Stimulated activated CD8-positive, alpha-beta memory T cell treated with anti-CD3 and anti-CD28 coated beads, Interleukin-2, amount 100 ng/mL, for 1 hour (primary cell): Measurements from ENCODE around the gene LRRC28.

Experiments used
- DNase-seq, 2 donors: peaks; one replicate each; pipeline ENCODE4 v3.0.0-alpha.2; 2020; ENCODE audit warnings: low read depth in 2 of 2

LRRC28 gene

GRCh38 chr15:99343208-99343607, 91.9 kb downstream of the LRRC28 start:
- DNase-seq = no peak

- DNase-seq = peak in 1 of 2 donors; percentile 19
These were observed 92.7 kb downstream of the LRRC28 start for GRCh38 chr15:99343881-99344551.

GRCh38 chr15:99344639-99345038, 93.4 kb downstream of the LRRC28 start:
- DNase-seq = no peak

GRCh38 chr15:99345242-99345641, 94.0 kb downstream of the LRRC28 start:
- no peak for DNase-seq

GRCh38 chr15:99345832-99346462, 94.7 kb downstream of the LRRC28 start:
- DNase-seq = no peak

GRCh38 chr15:99347574-99347973, 96.3 kb downstream of the LRRC28 start:
- DNase-seq = no peak

- DNase-seq = no peak
These were observed 97.1 kb downstream of the LRRC28 start for GRCh38 chr15:99348412-99348811.

- DNase-seq = no peak
These were observed 99.1 kb downstream of the LRRC28 start for GRCh38 chr15:99350408-99350807.

- no peak for DNase-seq
These were observed 108.5 kb downstream of the LRRC28 start for GRCh38 chr15:99359769-99360168.

- DNase-seq = no peak
These were observed 110.4 kb downstream of the LRRC28 start for GRCh38 chr15:99361545-99362185.

- no peak for DNase-seq
These were observed 114.0 kb downstream of the LRRC28 start for GRCh38 chr15:99365242-99365641.

- DNase-seq = no peak
These were observed 114.7 kb downstream of the LRRC28 start for GRCh38 chr15:99366013-99366412.

- DNase-seq = no peak
These were observed 117.5 kb downstream of the LRRC28 start for GRCh38 chr15:99368743-99369142.

GRCh38 chr15:99369196-99369595, 117.9 kb downstream of the LRRC28 start:
- DNase-seq = no peak

GRCh38 chr15:99371180-99372103, 120.2 kb downstream of the LRRC28 start:
- DNase-seq = no peak

- DNase-seq = no peak
These were observed 133.9 kb downstream of the LRRC28 start for GRCh38 chr15:99385005-99385669.

- DNase-seq = no peak
These were observed 134.6 kb downstream of the LRRC28 start for GRCh38 chr15:99385865-99386264.

GRCh38 chr15:99386391-99386790, 135.1 kb downstream of the LRRC28 start:
- DNase-seq = no peak

GRCh38 chr15:99387421-99388168, 136.3 kb downstream of the LRRC28 start:
- no peak for DNase-seq

- no peak for DNase-seq
These were observed 139.4 kb downstream of the LRRC28 start for GRCh38 chr15:99390667-99391066.

GRCh38 chr15:99393641-99394040, 142.4 kb downstream of the LRRC28 start:
- DNase-seq = no peak
